ENCODE measurements around the gene DHRSX. TPM values are rescaled to one million over a fixed set of nuclear protein-coding genes. Genes with fewer than 3 reads are reported as not detected.

The DHRSX gene
- total and polyA plus RNA-seq, 2 of the 8 experiments (the other 6 are each of a cell fraction or from before 2014, with no cell fraction given): 35.1 to 43.4 TPM

DNA sequence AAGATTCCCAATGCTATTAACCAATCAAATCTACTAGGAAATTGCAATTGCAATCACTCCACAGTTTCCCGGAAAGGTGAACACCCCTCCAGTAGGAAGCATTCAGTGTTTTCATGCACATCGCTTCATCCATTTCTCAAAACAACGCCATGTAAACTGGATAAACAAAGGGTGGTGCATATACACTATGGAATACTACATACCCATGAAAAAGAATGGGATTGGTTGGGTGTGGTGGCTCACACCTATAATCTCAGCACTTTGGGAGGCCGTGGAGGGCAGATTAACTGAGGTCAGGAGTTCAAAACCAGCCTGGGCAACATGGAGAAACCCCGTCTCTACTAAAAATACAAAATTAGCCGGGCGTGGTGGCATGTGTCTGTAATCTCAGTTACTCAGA lies 29.1 kb downstream of the DHRSX start:
- Histone ChIP-seq H3K23me2 (ENCODE audit: low read depth, low read length) (no peaks in the 10 kb centered on the region), H4K5ac (ENCODE audit: insufficient read length, low read depth, low read length) (no peak overlapping the region), H4K8ac (ENCODE audit: extremely low read depth, insufficient read depth, low read length) (no peak overlapping the region), H3K27ac (ENCODE audit: low read depth, low read length) (no peak overlapping the region), H3K9ac (replicated peaks in 1 of 4; ENCODE audit: extremely low read depth in 1 of 4, low read depth in 3 of 4, low read length in 3 of 4) (no peak overlapping the region), H4K91ac (replicated peaks; ENCODE audit: insufficient read length, low read length) (no peak overlapping the region), H4K20me1 (replicated peaks in 1 of 2; ENCODE audit: control insufficient read depth in 1 of 2, insufficient read depth in 2 of 2, low read length in 2 of 2) (peaks cover 0 to 1% of the 10 kb centered on the region in 2 experiments), H3K18ac (ENCODE audit: extremely low read depth, low read length) (no peak overlapping the region), H3K79me1 (ENCODE audit: low read depth, low read length) (peaks cover 20% of the 10 kb centered on the region), H3K4me1 (replicated peaks in 1 of 4; ENCODE audit: control insufficient read depth in 3 of 4, insufficient read depth in 4 of 4, low read length in 3 of 4) (peaks cover 0 to 3% (median 0%) of the 10 kb centered on the region in 4 experiments; a peak in 2 of 7 replicates), H2BK5ac (ENCODE audit: low read depth, low read length) (no peak overlapping the region), H2AK5ac (ENCODE audit: low read depth, low read length) (no peak overlapping the region), H3K36me3 (ENCODE audit: control insufficient read depth in 2 of 4, insufficient read depth in 4 of 4, low read length in 3 of 4) (peaks cover 0 to 10% (median 3%) of the 10 kb centered on the region in 4 experiments; a peak in 3 of 8 replicates), H2BK12ac (ENCODE audit: low read depth, low read length) (no peak overlapping the region), H2BK15ac (ENCODE audit: low read length) (no peak overlapping the region), H3K23ac (ENCODE audit: insufficient read length) (no peak overlapping the region), H3K9me3 (ENCODE audit: insufficient read depth in 2 of 2, low read depth in 1 of 2, low read length in 1 of 2) (peaks cover 19 to 29% of the 10 kb centered on the region in 2 experiments; a peak in 3 of 4 replicates), H2BK120ac (replicated peaks; ENCODE audit: low read depth, low read length) (no peak overlapping the region), H3K4me3 (ENCODE audit: extremely low read depth in 1 of 4, insufficient read depth in 2 of 4, low read depth in 3 of 4, low read length in 4 of 4) (no peak overlapping the region), H2AFZ (ENCODE audit: low read length) (no peak overlapping the region), H3K14ac (ENCODE audit: insufficient read length) (no peak overlapping the region), H2BK20ac (ENCODE audit: low read length) (no peak overlapping the region), H3K56ac (replicated peaks; ENCODE audit: insufficient read length, low read depth, low read length) (no peak overlapping the region), H3K79me2 (ENCODE audit: control insufficient read depth in 1 of 2, insufficient read depth in 2 of 2, low read length in 2 of 2) (peaks cover 15 to 85% of the 10 kb centered on the region in 2 experiments), H3K4me2 (ENCODE audit: insufficient read depth in 1 of 2, low read depth in 2 of 2, low read length in 2 of 2) (no peak overlapping the region), H3K4ac (replicated peaks; ENCODE audit: insufficient read length, low read depth, low read length) (no peak overlapping the region), H3K27me3 (replicated peaks in 1 of 4; ENCODE audit: control insufficient read depth in 3 of 4, extremely low read depth in 1 of 4, insufficient read depth in 3 of 4, low read length in 3 of 4) (no peaks in the 10 kb centered on the region; a peak in 1 of 7 replicates)
- CTCF ChIA-PET (ENCODE audit: partially characterized antibody): no interaction called here
- DNase-seq (ENCODE audit: low read depth in 1 of 2, low spot score in 2 of 2): no peak
- POLR2A ChIA-PET (ENCODE audit: partially characterized antibody): no interaction called here
- 95% methylated on average over 7 of the region's 7 CpGs; no CpG with 5 or more reads in 1 of the 2 experiments for WGBS, 2 experiments (ENCODE audit: extremely low coverage in 1 of 2, insufficient coverage in 1 of 2, insufficient read length in 1 of 2, insufficient replicate concordance in 2 of 2, low coverage in 1 of 2, low lambda C conversion rate in 2 of 2, missing lambda C conversion rate in 1 of 2)
- no peak for FAIRE-seq
- TF ChIP-seq POLR2AphosphoS5 (IDR thresholded peaks at IDR 0.05; ENCODE audit: low read depth, low read length) (no peak), POU5F1 (IDR thresholded peaks at IDR 0.05; ENCODE audit: low read depth, low read length) (no peak), CBX8 (IDR thresholded peaks at IDR 0.05; ENCODE audit: borderline replicate concordance, low read depth, low read length) (no peak), JUND (IDR thresholded peaks at IDR 0.05; ENCODE audit: low read length) (no peak), RFX5 (IDR thresholded peaks at IDR 0.05; ENCODE audit: borderline replicate concordance, low read depth, low read length) (no peak), SP4 (IDR thresholded peaks at IDR 0.05; ENCODE audit: low read length) (no peak), SUZ12 (IDR thresholded peaks at IDR 0.05; ENCODE audit: low read length) (no peak), KDM4A (IDR thresholded peaks at IDR 0.05; ENCODE audit: low read depth, low read length, severe bottlenecking) (no peak), MAFK (IDR thresholded peaks at IDR 0.05; ENCODE audit: low read depth, low read length) (no peak), CREB1 (IDR thresholded peaks at IDR 0.05) (no peak), RAD21 (IDR thresholded peaks at IDR 0.05 in 1 of 2, conservative IDR thresholded peaks at IDR 0.05 in 1 of 2; ENCODE audit: low read depth in 2 of 2, low read length in 2 of 2) (no peak), POLR2A (IDR thresholded peaks at IDR 0.05; ENCODE audit: control extremely low read depth in 1 of 2, low read depth in 2 of 2, low read length in 2 of 2) (no peak), HDAC6 (IDR thresholded peaks at IDR 0.05; ENCODE audit: low read depth, low read length) (no peak)
